Measurements from ENCODE around the gene CALHM1. TPM values are rescaled to one million over a fixed set of nuclear protein-coding genes. Genes with fewer than 3 reads are reported as not detected.

Gene CALHM1
- total RNA-seq, 3 donors from 2014 or later = not detected

GRCh38 chr10:103457896-103458583 lies 660 bp downstream of the CALHM1 start:
- intact Hi-C loops (cut with DNase I, micrococcal nuclease) = no loop called here
- no peak for ATAC-seq
- Histone ChIP-seq H3K9me3 (no peaks in the 10 kb centered on the region), H3K4me3 (no peak overlapping the region), H3K36me3 (ENCODE audit: low read depth) (no peaks in the 10 kb centered on the region), H3K4me1 (ENCODE audit: low read depth) (no peaks in the 10 kb centered on the region)
- no peak for DNase-seq
- TF ChIP-seq CTCF (IDR thresholded peaks at IDR 0.05) = no peak

- intact Hi-C loops (cut with DNase I, micrococcal nuclease) = no loop called here
- no peak overlapping the region for H3K4me3 ChIP-seq
- H3K9me3 ChIP-seq = no peaks in the 10 kb centered on the region
- no peak for ATAC-seq
- H3K36me3 ChIP-seq (ENCODE audit: low read depth) = no peaks in the 10 kb centered on the region
- peaks cover 7% of the 10 kb centered on the region for H3K4me1 ChIP-seq (ENCODE audit: low read depth)
- TF ChIP-seq CTCF (IDR thresholded peaks at IDR 0.05) = no peak
- no peak for DNase-seq
These were observed 1.5 kb downstream of the CALHM1 start for GRCh38 chr10:103457176-103457712.

- no peak overlapping the region for H3K4me3 ChIP-seq
- DNase-seq = no peak
- H3K36me3 ChIP-seq (ENCODE audit: low read depth) = no peaks in the 10 kb centered on the region
- no peak for TF ChIP-seq CTCF (IDR thresholded peaks at IDR 0.05)
- ATAC-seq = no peak
- no peaks in the 10 kb centered on the region for H3K9me3 ChIP-seq
- intact Hi-C loops (cut with DNase I, micrococcal nuclease) = no loop called here
- peaks cover 12% of the 10 kb centered on the region for H3K4me1 ChIP-seq (ENCODE audit: low read depth)
These were observed 2.5 kb downstream of the CALHM1 start for GRCh38 chr10:103456074-103456660.

- Histone ChIP-seq H3K4me3 (no peak overlapping the region), H3K9me3 (no peaks in the 10 kb centered on the region), H3K36me3 (ENCODE audit: low read depth) (no peaks in the 10 kb centered on the region), H3K4me1 (ENCODE audit: low read depth) (peaks cover 16% of the 10 kb centered on the region)
- ATAC-seq = no peak
- no peak for TF ChIP-seq CTCF (IDR thresholded peaks at IDR 0.05)
- intact Hi-C loops (cut with DNase I, micrococcal nuclease) = no loop called here
- no peak for DNase-seq
These were observed 3.5 kb downstream of the CALHM1 start for GRCh38 chr10:103455235-103455634.

- Histone ChIP-seq H3K9me3 (no peaks in the 10 kb centered on the region), H3K36me3 (ENCODE audit: low read depth) (no peaks in the 10 kb centered on the region), H3K4me1 (ENCODE audit: low read depth) (peaks cover 17% of the 10 kb centered on the region), H3K4me3 (no peak overlapping the region)
- no peak for ATAC-seq
- intact Hi-C loops (cut with DNase I, micrococcal nuclease) = no loop called here
- no peak for DNase-seq
- TF ChIP-seq CTCF (IDR thresholded peaks at IDR 0.05) = no peak
These were observed 4.7 kb downstream of the CALHM1 start for GRCh38 chr10:103454026-103454425.

All from mucosa of descending colon (tissue), 3 donors.